Activated CD4-positive, alpha-beta T cell treated with anti-CD3 and anti-CD28 coated beads for 24 hours (primary cell): ENCODE results near the gene TMEM255B.

Experiments
- DNase-seq, 2 donors: peaks; one replicate each; pipeline ENCODE4 v3.0.0-alpha.2; 2020; ENCODE audit warnings: low read depth in 2 of 2

The TMEM255B gene

DNA sequence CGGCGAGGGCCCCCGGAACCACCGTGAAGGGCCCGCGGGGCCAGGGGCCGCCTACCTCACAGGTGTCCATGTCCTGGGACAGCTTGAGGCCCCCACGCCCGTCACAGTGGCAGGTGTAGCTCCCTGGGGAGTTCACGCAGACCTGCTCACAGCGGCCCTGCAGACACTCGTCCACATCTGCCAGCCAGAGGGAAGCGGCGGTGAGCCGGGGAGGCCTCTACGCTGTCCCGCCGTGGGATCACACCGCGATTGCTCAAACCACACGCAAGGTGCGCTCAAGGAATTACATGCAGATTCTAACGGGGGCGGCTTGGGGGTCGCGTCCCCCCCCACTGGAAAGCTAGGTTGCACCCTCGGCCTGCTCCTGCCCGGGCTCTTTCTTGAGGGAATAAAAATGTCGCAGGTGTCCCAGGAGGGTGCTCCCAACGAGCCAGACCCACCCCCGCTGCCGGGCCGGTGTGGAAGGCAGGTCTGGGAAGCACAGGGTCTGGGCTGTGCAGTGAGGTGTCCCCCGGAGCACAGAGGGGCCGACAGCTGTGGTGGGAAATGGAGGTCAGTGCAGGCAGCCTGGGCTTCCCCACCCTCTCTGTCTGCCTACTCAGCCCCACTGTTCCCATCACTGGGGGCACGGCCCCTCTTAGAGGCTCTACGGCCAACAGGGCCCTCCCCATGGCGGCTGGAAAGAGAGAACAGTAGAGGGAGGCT is 75.6 kb downstream of the TMEM255B start:
- DNase-seq = no peak

DNA sequence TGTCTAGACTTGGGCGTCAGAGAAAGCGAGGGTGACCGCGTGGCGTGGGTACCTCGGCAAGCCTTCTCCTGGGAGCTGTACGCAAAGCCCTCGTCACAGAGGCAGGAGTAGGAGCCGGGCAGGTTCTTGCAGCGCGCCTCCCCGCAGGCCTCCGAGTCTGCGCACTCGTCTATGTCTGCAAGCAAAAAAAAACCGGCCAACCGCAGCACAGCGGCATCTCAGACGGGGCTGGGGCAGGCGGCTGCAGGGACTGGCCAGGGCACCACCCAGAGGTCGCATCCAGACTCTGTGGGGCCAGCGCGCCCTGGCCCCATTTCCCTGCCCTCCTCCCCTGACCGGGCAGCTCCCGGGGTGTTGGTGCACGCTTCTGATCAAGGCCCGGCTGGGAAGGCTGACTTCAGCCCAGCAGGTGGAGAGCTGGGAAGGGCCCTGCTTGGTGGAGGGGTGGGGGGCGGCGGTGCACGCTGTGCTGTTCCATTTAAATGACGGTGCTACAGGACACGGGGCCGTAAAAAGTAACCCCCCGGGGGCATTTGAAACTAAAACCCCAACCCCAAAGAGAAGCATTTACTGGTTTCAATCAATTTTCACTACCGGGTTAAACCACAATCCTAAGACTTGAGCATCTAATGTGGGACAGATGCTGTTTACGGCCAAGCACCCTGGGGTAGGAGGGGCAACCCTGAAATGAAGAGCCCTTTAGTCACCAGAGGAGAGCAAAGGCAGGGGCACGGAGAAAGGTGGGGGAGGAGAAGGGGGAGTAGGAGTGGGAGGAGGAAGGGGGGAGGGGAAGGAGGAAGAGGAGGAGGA is 76.6 kb downstream of the TMEM255B start:
- no peak for DNase-seq

DNA sequence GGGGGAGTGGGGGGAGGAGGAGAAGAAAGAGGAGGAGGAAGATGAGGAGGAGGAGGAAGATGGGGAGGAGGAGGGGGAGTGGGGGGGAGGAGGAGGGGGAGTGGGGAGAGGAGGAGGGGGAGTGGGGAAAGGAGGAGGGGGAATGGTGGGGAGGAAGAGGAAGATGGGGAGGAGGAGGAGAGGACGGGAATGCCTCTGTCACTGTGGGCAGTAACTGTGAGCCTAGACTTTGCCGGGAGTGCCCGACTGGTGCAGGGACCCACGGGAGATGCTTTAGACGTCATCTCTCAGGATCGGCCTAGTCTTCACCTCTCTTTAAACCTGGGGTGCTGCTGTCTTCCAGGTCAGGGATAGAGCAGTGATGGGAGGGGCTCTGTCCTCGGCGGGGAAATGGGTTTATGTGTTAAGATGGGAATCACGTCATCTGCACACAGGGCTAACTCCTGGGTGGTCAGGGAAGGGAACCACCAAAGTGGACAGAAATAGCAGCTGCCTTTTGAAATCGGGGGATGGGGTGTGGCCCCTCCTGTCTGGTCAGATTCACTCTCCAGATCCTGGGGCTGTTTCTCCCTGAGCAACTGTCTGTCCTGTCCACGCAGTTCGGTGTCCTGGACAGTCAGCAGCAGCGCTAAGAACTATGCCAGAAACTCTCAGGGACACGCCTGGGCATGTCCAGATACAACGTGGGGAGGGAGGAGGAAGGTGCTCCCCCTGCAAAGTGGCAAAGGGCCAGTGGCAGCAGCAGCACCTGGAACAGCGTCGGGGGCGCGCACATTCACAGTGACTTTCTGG is 77.9 kb downstream of the TMEM255B start:
- DNase-seq = no peak

DNA sequence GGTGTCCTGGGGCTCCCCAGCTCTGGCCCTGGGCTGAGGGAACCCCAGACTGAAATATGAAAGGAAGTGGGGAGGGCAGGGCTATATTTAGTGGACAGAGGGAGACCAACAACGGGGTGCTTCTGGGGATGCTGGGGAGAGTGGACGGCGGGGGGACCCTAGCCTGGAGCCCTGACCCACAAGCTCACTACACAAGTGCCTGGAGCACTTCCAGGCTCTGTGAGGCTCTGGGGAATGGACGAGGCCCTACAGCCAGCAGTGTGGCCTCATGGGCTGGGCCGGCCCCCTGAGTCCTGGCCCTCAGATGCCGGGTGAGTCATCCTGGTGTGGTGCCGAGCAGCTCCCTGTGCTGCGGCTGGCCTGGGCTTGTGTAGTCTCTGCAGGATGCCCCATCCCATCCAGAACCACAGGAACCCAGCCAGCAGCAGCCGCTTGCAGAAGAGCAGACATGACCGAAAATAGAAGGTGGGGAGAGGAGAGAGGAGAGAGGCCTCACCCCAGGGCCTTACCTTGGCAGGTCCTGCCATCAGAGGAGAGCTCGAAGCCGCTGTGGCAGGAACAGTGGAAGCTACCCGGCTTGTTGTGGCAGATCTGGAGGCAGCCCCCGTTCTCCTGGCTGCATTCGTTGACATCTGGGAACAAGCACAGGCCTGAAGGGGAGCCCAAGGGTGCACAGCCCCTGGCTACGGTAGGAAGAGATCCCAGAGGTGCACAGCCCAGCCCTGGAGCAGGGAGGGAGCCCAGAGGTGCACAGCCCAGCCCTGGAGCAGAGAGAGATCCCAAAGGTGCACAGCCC is 78.7 kb downstream of the TMEM255B start:
- no peak for DNase-seq

DNA sequence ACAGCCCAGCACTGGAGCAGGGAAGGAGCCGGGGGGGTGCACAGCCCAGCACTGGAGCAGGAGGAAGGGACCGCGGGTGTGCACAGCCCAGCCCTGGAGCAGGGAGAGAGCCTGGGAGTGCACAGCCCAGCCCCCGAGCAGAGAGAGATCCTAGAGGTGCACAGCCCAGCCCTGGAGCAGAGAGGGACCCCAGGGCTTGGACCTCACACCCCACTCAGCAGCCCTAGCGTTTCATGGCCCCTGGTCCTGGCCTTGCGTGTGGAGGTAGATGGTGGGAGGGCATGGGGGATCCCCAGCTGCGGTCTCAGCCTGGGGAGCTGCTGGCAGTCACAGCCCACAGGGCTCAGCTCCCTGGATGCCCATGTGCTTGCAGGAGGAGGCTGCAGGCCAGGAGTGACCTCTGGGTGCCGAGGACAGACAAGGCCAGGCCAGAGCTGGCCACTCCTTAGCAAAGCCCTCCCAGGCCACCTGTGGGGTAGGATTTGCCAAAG is 79.7 kb downstream of the TMEM255B start:
- no peak for DNase-seq

DNA sequence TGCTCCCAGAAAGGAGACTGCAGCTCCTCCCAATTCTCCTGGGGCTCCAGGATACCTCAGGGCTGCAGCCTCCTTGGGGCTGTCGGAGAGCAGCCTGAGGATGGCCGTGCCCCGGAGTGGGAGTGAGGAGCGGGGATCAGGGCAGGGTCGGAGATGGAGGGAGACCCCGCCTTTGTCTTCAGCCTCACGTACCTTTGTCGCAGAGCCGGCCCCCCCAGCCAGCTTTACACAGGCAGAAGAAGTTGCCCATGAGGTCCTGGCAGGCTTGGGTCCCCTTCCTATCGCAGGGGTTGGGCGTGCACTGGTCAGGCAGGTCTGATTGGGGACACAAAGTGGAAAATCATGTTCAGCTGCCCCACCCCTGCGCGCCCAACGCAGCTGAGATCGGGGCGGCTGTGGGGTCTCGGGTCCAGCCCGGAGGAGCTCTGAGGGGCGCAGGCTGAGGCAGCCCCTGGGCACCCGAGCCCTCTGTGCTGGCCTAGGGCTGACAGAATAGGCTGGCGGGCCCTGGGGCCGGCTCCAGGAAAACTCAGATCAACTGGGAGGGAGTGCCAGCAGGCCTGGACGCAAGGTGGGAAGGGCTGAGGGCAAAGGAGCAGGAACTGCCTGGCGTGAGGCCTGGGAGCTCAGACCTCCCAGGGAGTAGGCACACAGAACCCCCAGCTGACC is 80.6 kb downstream of the TMEM255B start:
- no peak for DNase-seq

DNA sequence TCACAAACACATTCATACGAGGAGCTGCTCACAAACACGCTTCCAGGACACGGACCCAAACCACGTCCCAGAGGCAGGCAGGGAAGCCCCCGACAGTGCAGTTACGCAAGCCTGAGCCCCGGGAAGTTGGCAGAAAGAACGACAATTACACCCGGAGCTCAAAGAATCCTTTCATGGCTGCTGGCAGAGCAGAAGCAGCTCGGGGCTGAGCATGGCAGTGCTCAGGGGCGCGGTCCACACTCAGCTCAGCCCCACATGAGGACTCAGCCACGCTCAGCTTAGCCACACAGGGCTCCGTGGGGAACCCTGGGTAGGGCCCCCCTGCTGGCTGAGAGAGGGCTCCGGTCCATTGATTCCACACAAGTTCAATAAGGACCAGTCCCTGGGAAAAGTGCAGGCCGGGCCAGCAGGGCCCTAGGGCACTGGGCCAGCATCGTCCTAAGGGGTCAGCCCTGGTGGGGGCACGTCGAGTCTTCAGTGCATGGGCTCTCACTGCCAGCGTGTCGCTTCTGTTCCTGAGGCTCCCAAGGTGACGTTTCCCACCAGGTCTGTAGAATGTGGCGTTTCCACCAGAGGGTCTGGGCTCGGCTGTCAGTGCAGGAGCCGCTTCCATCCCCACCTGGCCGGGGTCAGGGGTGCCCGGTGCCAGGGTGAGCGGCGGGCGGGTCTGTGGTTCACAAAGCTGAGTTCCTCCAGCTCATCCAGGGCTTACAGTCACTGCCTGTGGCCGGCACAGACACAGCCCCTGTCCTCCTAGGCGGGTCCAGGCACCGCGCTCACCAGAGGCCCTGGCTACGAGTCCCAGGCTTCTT is 81.7 kb downstream of the TMEM255B start:
- DNase-seq = no peak

DNA sequence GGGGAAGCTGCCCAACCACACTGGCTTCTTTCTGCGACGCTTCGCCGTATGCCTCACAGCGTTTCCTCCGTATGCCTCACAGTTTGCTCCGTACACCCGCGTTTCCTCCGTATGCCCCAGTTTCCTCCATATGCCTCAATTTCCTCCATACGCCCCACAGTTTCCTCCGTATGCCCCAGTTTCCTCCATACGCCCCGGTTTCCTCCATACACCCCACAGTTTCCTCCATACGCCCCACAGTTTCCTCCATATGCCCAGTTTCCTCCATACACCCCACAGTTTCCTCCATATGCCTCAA is 82.3 kb downstream of the TMEM255B start:
- DNase-seq = no peak

DNA sequence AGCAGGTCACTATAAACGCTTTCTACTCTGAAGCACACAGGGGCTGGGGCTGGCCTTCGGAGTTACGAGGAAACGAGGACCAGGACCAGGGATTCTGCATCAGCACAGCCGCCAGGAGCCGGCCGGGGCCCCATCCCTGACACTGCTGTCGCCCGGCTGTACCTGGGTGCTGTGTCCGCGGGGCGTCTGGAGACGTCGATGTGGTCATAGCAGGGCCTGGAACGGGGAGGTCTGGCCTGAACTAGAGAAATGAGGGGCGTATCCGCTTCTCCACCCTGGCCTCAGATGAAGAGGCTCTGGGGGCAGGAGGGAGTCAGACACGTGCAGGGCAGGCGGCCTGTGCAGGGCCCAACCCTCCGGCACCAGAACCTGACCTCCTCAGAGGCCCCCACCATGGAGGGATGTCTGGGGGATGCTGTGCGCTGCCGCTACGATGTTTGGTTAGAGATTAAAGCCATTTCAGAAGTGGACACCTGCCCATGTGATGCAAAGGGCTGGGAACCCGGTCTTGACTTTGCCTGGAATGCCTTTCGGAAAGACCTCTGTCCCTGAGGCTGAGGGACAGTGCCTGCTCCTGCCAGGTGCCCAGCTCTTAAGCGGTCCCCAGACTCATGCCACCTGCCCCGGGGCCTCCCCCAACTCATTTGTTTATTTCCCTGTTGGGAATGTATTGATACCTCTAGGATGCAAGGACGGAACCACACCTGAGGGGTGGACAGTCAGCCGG is 83.5 kb downstream of the TMEM255B start:
- no peak for DNase-seq

DNA sequence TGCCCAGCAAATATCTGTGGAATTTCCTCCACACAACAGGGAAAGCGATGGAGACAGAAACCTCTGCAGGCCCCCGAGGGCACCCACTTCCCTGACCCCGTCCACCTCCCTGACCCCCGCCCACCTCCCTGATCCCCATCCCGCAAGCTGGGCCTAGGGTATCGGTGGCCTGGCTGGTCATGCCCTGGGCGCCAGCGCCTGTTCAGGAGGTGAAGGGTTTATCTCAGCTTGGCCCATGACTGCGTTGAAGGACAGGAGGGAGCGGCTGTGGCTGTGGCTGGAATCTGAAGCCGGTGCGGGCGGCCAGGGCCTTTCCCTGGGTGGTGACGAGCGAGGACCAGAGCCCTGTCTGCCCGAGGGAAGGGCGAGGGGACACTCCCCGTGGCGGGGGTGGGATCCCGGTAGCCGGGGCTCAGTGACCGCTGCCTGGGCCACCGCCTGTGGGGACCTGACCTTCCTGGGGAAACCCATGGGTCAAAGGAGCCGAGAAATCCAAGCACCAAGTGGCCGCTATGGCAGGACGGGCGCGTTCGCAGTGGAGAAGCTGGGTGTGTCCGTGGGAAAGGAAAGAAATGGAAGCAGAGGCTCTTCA is 84.1 kb downstream of the TMEM255B start:
- DNase-seq = no peak

DNA sequence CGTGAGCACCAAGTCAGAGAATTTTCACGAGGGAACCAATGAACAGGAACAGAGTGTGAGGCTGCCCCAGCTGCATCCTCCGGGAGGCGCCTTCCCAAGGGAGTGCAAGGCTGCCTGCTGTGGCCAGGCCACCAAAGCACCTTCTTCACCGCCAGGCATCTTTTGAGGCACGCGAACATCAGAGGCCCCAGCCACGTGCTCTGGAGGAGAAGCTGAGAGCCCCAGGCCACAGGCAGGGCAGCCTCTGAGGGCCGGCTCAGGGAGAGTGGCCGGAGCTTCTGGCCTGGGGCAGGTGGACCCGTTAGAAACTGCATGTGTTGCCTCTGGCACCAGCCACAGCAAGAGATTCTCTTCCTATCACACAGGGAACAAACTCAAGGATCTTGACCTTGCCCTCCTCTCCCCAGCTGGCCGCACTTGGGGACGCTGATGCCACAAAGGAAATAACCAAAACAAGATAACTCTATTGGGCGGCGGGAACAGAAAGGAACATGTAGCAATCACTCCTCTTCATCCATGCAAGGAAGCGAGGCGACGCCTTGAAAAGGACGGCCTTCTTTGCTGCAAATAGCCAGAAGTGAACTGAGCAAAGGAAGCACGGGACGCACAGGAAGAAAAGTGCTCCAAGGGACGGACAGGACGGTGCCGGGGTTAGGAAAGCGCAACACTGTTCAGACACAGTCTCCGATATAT is 85.0 kb downstream of the TMEM255B start:
- DNase-seq = no peak

DNA sequence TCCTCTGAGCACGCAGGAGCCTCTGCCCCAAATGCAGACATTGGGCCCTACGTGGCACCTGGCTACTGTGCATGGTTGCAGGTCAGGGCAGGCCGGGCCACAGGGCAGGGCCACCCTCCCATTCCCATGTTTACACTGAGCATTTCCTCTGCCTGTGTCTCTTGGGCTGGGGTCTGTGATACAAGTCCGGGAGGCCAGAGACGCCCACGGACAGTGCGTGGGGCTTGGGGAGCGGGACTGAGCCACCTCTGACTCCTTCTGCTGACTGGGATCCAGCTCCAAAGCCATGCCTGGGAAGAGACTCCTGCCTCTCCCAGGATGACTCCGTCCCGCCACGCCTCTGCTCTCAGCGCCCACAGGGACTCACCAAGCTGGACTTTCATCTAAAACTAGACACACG is 86.0 kb downstream of the TMEM255B start:
- no peak for DNase-seq

DNA sequence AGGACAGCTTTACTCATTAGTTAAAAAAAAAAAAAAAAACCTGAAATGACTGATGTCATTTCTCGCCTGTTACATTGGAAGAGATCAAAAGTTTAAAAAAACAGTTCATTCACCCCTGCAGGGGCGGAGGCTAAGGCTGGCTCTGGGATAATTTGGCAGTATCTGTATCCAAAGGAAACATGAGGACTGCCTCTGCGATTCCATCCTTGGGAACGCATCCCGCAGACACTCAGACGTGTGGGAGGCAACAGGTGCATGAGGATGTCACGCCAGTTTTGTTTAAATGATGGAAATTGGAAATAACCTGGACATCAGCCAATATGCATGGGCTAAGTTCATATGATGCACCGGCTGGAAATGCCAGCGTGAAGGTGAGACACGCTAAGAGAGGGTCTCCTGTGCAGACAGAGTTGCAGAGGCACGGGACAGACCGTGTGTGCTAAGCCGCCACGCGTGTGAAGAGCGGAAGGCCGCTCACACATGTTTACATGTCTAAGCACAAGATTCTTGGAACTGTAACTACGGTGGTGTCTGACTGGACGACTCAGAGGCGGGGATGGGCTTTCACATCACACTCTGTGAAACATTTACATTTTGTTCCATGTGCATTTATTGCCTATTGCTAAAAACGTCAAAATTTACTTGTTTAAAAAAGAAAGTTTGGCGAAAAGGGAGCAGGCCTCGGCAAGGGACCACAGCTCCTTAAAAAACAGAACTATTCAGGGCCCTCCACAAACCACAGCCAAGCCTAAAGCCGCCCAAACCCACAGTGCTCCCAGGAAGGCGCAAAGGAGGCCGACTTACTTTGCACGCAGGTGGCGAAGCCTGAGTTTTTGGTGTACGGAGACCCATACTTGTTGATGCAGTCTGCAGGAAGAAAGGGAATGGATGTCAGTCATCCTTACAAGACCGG is 87.0 kb downstream of the TMEM255B start:
- DNase-seq = no peak

DNA sequence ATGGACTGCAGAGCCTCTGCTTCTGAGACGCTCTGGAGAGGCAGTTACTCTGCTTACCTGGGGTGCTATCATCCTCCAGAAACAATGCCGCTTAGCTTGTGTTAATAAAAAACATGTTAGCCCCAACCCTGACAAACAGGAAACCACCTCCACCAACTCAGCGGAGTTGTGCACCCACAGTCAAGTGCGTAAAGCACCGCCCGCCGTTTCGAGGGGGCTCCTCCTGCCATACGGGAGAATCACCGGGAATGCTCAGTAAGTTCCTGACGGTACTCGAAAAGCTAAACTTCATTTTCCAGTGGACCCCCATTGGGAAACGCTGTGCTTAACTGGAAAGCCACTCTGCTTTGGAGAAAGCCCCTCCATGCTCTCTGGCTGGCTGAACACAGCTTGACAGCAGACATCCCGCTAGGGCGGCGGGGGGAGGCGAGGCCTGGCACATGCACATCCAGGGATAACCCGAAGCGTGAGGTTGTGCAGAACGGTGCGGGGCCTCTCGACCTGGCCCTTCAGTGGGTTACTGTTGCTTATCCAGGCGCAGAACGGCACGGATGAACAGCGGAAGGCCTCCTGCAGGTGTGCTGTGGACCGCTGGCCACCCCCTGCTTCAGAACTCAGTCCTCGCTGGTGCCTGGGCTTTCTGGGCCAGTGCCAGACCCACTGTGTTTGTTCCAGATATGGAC is 87.8 kb downstream of the TMEM255B start:
- no peak for DNase-seq

DNA sequence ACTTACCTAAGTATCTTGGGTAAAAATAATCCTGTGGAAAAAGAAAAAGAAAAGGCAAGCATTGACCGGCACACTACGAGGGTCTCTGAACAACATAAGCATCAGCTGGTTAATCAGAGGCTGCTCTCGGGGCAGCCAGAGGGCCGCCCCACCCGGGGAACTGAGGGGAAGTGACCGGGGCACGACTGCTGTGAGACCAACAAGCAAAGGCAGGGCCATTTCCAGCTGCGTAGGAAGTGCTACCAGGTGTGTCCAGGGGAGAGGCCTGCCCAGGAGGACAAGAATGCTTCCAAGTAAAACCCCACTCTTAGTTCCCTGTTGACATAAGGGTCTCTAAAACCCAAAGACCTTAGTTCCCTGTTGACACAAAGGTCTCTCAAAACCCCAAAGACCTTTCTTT is 89.0 kb downstream of the TMEM255B start:
- no peak for DNase-seq

DNA sequence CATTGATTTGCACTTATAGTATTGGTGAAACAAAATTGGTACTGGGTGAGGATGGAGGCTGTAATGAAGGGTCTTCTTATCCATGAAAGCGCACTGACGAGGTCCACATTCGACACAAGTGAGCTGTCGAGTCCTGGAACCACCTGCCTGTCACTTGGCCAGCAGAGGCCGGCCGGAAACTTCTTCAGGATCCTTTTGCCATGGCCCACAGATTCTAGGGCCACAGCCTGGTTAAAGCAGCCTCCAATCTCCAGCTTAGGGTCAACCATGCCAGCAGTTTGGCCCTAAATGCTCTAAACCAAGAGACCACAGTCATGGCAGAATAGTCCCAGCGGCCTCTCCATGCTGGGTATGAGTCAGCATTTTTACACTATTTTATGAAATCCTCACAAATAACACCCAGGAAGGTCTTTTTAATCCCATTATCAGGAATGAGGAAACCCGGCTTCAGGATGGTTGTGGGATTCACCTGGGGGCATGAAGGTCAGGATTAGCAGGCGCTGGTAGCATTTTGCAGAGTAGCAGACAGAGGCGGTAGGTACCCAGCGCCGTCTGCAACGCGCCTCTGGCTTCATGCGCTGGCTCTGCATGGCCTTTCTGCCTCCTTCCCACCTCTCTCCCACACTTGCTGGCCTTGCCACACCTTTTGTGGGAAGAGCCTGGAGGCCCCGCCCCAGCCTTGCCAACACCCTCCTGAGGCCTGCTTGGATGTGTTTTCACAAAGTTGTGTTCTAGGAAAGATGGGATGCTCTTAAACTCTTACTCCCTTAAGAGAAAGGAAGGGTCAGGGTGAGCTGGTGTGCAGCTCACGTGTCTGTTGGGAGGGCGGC is 89.6 kb downstream of the TMEM255B start:
- DNase-seq = no peak
